HG02884 (cell line): ENCODE measurements around the gene ERI3.

Source experiments
- ATAC-seq: cut with Tn5 transposase; IDR thresholded peaks from one replicate; pipeline ENCODE4 v1.9.1; 2021; ENCODE audit warnings: mild to moderate bottlenecking, moderate library complexity; ENCODE audit not compliant: unreplicated experiment

The ERI3 gene, protein sequence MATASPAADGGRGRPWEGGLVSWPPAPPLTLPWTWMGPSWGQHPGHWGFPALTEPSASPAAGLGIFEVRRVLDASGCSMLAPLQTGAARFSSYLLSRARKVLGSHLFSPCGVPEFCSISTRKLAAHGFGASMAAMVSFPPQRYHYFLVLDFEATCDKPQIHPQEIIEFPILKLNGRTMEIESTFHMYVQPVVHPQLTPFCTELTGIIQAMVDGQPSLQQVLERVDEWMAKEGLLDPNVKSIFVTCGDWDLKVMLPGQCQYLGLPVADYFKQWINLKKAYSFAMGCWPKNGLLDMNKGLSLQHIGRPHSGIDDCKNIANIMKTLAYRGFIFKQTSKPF

DNA sequence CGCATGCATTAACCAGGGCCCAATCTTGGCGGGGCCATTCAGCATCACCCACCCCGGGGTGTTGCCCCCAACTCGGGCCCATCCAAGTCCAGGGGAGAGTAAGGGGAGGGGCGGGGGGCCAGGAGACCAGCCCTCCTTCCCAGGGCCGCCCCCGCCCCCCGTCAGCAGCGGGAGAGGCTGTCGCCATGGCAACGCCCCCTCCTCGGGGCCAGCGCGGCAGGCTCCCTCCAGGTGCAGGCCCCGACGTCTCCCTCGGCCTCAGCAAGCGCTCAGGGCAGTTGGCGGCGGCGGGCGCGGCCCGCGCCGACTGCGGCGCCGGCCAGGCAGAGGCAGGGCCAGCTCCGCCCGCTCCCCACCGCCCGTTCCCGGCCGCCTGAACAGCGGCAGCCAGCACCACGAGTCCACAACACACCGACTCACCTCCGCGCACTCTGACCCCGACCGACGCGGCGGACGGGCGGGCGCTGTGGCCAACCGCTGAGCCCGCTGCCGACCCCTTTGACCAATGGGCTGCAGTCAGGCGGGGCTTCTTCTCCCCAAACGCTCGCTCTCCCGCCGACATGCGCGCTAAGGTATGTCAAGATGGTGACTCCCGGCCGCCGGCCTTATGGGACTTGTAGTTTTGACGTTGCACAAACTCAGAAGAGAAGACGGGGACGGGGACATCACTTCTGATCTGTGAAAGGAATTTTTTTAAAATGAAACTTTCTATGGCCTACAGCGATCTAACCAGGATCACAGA, at the start of gene ERI3:
Gene ERI3 (minus strand): TSS at position 418 of the 742 bp plus-strand sequence. CDS start 231 bp downstream, at position 187.
- ATAC-seq, result peak; percentile 98

DNA sequence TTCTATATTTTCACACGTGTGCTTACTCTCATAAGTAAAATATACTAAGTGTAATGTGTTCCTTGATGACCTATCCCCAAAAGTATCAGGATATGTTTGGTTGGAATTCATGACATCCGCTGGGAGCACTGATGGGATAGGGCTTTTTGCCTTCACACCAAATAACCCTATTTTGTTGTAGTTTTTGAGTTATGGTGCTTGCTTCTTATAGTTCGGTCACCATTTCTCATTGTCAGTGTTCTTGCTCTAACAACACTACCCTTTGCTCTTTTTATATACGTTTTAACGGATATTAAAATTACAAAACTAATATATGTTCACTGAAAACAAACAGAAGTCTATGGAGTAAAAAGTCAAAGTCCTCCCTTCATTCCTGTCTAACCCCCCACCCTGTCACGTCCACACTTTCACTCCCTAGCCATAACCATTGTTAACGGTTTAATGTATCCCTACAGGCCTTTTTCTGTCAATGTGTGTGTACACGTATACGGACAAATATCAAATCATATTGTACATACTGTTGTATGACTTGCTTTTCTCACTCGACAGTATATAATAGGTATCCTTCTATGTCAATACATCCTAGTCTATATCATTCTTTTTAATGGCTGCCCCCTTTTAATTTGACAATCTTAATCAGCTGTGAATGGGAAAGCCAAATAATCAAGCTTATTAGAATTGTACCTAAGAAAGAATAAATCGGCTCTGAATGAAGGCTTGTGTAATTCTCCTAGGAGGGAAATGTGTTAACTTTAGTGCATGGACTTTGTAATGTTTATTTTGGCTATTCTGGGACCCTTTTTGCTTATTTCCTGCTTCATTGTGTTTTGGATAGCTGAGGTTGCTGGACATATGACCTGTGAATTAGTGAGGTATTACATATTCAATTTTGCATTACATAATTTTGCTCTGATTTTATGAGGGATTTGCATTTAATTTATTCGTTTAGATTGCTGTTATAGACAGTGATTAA, 46.5 kb upstream of the ERI3 start:
- no peak for ATAC-seq

DNA sequence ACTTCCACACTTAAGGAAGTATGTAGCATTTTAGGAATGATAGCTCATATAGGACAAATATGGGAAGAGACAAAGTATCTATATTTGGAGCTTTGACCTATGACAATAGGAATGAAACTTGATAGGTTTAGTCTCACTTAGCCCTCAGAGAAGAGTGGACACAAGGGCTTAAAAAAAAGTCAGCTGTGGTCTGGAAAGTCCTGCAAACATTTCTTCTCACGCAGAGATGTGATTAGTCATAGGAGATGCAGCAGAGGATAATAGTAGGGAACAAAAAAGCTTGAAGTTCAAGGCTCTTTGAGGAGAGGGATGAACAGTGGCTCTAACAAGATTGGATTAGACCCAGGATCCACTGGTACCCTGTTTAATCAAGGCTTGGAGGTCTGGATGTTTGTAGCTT, 35.2 kb upstream of the ERI3 start:
- no peak for ATAC-seq

DNA sequence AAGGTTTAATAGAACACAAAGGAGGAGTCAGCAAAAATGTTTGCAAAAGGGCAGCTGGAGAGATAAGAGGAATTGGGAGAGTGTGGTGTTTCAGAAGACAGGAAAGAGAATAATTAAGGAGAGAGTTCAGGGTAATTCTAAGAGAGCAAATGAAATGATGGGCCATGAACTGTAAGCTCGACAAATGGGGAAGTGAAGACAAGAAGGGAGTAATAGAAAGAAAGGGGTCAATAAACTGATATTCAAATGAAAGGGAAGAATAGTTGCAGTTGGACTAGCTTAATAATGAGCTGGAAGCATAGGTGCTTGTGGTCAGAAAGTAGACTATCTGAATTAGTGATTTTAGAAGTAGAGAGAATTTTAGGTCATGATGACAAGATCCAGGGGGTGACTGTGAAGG, 34.4 kb upstream of the ERI3 start:
- ATAC-seq, result no peak

DNA sequence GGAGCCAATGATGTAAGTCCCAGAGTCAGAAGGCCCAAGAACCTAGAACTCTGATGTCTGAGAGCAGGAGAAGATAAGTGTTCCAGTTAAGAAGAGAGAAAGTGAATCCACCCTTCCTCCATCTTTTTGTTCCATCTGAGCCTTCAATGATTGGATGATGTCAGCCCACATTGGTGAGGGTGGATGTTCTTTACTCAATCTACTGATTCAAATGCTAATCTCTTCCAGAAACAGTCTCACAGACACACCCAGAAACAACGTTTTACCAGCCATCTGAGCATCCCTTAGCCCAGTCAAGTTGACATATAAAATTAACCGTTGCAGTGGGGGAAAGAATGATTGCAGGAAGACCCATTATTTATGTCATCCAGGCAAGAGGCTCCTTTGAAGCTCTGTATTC, 33.5 kb upstream of the ERI3 start:
- ATAC-seq, result no peak

DNA sequence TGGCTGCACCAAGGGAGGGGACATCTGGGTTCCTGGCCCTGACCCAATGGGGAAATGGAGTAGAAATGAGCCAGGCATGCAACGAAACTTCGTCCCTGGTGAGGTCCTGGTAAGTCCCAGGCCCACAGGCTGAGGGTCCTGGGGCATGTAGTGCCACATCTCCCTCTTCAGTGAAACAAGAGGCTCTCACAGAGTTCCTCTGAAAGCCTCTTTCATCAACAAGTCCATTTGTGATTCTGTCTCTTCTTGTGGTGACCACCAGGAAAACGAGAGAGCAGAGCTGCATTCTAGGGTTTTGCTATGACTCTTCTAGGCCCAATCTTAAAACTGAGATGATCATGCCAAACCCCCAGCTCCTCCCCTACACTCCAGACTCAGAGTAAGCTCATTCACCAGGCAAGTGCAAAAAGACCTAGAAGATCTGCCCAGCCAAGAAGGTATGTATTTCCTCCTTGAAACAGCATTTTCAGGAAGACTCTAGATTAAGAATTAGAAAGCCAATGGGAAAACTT, 25.7 kb upstream of the ERI3 start:
- no peak for ATAC-seq

DNA sequence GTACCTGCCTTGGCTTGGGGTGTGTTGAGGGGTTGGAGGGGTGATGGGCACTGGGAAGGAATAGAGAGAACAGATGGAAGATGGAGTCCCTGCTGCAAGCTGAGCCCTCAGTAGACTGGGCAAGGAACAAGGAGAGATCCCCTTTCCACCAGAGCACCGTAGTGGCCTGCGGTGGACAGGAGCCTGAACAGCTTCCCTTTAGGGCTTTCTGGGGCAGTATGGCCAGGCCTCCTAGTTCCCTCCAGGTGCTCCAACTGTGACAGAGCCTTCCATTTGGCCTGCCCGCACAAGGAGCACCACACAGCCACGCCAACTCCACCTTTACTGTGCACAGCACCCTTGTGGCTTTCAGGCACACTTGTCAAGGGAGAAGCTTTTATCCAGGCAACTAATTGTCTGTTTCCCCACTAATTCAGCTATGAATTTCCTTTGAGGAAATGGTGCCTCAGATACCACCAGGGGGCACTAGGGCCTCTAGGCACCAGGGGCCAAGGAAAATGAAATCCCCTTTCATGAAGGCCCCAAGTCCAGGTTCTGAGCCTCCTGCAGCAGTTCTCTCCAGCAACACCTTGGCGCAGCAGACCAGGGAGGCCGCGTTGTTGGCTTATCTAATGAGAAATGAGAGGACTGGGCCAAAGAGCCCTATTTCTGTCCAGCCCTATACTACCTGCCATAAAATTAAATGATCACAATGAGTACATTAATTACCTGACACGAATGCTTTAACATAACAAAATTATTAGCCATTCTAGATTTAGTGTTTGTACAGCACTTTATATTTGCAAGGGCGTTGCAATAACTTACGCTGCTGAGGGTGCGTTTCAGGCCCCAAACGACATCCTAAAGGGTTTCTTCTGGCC, 23.1 kb upstream of the ERI3 start:
- no peak for ATAC-seq

DNA sequence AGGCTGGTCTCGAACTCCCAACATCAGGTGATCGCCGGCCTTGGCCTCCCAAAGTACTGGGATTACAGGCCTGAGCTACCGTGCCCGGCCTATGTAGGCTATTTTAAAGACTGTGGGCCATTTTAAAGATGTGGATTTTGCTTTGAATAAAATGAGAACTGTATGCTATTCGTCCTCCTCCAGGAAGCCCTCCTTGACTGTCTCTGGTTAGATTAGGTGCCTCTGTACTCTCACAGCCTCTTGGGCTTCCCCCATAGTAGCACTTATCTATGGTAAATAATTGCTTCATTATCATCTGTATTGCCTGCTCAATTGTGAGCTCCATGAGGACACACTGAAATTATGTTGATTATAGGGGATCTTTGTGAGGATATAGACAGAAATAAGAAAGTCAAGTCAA, 20.5 kb upstream of the ERI3 start:
- ATAC-seq, result no peak

DNA sequence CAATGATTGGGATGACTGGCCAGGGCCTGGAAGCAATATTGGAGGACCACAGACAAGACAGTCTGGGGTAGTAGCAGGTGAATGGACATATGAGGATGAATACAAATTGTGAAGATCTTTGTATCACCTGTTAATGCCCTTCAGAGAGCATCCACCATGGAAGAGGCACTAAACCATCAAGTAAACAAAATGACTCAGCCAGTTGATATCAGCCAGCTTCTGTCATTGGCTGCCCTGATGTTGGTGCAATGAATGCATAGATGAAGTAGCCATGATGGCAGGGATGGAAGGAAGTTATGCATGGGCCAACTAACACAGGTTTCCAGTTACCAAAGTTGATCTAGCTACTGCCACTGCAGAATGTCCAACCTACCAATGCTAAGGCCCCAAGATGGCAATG, 16.1 kb upstream of the ERI3 start:
- ATAC-seq, result no peak

DNA sequence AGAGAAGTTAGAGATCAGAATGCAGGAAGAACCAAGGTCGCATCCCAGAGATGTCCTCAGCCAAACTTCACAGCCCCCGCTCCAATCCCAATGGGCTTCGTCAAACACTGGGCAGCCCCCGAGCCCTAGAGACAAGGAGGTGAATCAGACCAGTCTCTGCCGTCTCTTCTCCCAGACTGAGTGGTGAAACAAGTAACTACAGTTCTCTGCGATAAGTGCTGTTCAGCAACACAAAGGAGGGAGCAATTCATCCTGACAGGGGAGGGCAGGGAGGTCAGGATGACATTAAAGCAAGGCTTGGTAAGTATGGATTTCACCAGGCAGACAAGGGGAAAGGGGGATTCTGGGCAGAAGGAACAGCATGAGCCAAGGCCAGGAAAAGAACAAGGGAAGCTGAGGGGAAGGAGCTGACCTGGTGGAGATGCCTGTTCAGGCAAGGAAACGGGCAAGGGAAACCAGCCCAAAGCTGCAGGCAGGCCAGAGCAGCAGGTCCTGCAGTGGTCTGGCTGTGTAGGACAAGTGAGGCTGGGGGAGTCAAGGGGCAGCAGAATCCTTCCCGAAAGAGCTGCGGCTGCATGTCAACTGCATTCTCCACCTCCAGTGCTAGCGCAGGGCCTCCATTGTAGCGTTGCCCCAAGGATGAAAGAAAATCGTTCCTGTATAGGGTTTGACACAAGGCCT, 13.6 kb upstream of the ERI3 start:
- ATAC-seq, result no peak

DNA sequence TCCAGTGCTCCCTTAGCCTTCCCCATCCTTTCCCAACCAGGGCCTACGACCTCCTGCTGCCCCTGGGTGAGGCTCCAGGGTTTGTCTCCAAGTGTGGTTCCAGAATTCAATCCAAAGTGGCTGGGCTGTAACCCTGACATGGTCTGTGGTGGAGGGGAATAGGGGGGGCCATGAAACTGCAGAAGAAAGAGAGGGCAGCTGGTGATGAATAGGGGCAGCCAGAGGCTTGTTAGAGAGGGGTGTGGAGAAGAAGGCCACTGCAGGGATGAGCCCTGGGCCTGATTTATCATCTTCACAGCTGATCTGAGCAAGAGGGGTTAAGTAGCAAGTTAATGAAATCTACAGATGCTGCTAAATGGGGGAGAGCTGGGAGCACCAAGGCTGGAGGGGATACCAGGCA, 12.9 kb upstream of the ERI3 start:
- no peak for ATAC-seq

DNA sequence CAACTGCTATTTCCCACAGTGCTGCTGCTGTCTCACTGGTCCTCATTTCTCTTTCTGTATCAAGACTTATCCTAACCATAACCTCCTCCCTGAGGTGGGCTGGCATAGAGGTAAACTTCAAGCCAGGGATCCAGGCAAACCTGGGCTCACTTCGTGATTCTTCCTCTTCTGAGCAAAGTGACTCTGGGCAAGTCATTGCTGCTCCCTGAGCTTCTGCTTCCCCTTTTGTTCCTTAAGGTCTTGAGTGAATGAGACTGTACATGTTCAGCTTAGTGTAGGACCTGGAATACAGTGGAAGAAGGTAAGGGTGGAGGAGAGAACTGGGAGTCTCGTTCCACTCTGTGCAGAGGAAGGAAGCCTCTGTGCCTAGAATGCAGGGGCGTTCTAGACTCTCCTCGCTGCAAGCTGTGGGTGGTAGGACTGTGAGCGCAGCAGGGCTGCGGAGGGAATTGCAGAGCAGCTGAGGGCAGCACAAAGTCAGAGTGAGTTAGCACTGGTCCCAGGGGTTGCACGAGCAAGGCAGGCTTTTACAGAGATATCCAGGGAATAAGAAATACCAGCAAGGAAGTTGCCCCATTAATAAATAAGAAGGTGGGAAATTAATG, 11.4 kb upstream of the ERI3 start:
- ATAC-seq, result no peak

DNA sequence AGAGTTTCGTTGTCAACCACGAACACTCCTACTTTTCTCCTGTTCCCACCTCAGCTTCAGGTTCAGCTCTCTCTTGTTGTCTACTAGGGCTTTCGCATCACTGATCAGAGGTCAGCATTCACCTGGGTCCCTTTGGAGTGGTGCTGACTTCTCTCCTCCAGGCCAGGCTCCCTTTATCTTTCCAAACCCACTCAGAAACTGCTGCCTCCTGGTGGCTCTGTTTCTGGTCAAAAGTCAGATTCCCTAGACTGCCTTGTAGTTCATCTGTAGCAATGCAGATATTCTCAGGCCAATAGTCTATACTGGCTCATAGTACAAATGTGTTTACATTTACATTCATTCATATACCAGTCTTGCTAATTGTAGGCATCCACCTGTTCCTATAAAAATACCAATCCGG, 6.4 kb upstream of the ERI3 start:
- no peak for ATAC-seq

DNA sequence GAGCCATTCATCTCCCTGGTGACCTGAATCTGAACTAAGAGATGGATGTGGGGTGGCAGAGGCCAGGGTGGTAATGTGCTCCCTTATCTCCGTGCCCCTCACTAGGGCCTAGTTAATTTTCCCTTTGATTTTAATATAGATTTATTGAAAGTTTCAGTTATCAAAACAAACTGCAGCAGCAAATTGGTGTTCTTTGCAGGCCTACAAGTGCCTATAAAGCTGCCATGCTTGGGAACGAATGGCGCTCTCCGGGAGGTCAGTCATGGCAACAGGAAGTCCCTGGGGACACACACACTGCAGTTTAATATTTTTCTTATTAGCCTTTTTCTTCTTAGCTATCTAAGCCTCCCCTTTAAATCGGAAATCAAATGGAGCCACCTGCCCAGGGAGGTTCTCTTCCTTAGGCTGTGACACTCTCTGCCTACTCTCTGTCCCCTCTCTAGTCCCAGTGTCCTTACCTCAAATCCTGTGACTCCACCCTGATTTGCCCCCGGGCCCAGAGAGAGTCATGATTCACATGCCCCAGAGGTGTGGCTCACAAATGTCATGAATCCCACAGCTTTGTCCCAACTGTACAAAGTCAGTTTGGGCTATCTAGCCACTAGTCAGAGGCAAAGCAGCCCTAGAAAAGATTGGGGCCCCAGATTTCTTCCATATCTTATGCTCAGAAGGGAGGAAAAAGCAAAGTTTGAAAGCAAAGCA, 4.3 kb upstream of the ERI3 start:
- no peak for ATAC-seq

DNA sequence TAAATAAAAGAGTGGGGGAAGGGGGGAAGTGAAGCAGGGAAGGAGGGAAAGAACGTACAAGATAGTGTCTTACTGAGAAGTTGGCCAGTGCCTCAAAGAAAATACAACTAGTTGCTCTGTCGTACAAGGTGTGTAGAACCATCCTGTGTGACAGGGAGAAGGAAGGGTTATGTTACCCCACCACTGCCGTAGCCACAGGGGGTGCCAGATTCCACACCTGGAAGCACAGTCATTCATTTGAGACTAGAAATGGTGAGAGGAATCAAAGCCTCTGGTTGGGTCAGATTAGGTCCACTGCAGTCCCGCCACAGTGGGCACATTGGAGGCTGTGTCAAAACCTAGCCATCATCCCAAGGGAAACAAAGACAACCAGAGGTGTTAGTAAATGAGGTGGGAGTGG, 2.7 kb upstream of the ERI3 start:
- ATAC-seq, result no peak

DNA sequence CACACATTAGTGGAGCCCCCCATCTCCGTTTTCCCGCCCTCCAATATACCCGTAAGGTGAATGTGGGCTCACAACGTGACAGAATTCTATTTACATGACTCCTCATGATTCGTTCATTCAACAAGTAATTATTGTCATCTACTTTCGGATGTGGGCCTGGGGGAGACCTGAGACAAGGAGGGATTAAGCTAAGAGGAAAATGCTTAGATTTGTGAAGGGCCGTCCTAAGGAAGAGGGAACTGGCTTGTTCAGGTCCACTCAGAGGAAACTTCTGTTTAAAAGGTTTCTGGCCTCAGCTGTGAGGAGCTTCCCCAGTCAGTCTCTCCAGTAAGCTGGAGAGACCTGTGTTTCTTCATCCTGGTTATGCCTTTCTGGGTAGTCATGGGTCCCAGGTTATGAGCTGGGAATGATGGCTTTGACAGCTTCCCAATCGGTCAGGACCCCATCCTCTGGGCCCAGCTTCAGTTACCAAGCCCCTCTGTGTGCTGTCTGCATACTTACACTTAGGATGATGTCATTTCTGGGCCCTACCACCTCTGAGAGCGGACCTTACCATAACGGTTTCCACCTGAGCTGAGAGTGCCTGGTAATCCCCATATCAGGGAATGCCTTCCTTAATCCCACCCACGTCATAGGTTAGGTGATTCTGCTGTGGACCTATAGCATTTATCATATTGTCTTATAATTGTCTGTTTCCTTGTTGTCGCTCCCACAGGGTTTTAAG, 687 bp upstream of the ERI3 start:
- ATAC-seq, result no peak

DNA sequence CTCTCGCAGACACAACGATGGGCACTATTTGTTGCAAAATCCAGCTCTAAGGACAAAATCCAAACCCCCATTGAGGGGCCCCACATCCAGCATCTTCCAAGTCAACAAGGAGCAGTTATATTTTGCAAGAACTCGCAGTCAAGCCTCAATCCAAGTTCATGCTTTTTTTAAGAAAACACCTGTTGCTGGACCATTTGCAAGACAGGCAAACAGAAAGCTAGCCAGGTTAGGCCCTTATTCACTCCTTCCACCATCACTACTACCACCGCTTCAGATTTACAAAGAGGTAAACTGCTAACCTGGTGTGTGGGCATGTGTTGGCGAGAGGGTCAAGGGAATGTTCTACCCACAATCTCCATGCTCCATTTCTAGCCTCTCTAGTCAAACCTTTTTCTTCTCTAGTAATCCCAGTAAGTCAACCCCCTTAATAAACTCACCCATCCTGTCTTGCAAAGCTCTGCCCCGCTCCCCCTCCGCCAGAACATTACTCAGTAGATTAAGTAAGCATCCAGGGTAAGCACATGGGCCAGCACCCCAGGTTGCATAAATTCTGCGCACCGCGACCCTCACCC, 703 bp downstream of the ERI3 start:
- ATAC-seq, result no peak

DNA sequence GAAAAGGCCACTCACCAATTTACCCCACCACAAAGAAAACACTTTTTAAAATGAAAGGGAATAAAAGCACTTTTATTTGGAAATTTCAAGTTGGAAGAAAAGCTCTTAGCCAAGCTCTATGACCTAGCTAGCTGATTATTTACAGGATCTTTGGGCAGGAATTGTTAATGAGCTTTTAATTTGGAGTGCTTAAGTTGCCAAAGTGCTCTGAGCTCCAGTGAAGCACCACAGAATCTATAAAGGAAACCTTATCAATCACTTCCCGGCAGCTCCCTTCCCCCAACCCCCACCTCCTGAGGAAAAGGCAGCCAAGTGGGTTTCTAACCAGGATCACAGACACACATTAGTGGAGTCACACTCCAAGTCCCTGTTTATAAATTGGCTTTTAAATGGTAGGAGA, 1.5 kb downstream of the ERI3 start:
- no peak for ATAC-seq
